Stimulated activated naive CD8-positive, alpha-beta T cell treated with anti-CD3 and anti-CD28 coated beads, Interleukin-15, Interleukin-2, amounts not matched to agents 100 ng/mL and 50 ng/mL, for 24 hours (primary cell): Measurements from ENCODE around the gene PCDHB11.
"Not testable (repeated sequence)": the region's sequence is repeated elsewhere in the genome, so short reads cannot be mapped to it uniquely, and the experiment has no call there.

ENCODE experiments used
- H3K27ac Mint-ChIP-seq: one replicate; pipeline ENCODE4 v1.8.0; 2021; ENCODE audit warnings: mild to moderate bottlenecking, mixed read lengths
- H3K27me3 Mint-ChIP-seq: one replicate; pipeline ENCODE4 v1.8.0; 2021; ENCODE audit warnings: mixed read lengths
- H3K36me3 Mint-ChIP-seq: one replicate; pipeline ENCODE4 v1.8.0; 2021; ENCODE audit warnings: low read depth, mixed read lengths
- H3K4me1 Mint-ChIP-seq: one replicate; pipeline ENCODE4 v1.8.0; 2021; ENCODE audit warnings: low read depth, mixed read lengths
- H3K4me3 Mint-ChIP-seq: one replicate; pipeline ENCODE4 v1.8.0; 2021; ENCODE audit warnings: mild to moderate bottlenecking, mixed read lengths
- H3K9me3 Mint-ChIP-seq: one replicate; pipeline ENCODE4 v1.8.0; 2021; ENCODE audit warnings: mixed read lengths

Gene PCDHB11

DNA sequence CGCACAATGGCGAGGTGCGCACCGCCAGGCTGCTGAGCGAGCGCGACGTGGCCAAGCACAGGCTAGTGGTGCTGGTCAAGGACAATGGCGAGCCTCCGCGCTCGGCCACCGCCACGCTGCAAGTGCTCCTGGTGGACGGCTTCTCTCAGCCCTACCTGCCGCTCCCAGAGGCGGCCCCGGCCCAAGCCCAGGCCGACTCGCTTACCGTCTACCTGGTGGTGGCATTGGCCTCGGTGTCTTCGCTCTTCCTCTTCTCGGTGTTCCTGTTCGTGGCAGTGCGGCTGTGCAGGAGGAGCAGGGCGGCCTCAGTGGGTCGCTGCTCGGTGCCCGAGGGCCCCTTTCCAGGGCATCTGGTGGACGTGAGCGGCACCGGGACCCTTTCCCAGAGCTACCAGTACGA, 48.0 kb downstream of the PCDHB11 start:
- Mint-ChIP-seq H3K27me3 (peaks cover 33% of the 10 kb centered on the region), H3K36me3 (peaks cover 22% of the 10 kb centered on the region), H3K9me3 (peaks cover 45% of the 10 kb centered on the region)
- not testable (repeated sequence) for H3K4me1 Mint-ChIP-seq, H3K27ac Mint-ChIP-seq, H3K4me3 Mint-ChIP-seq

DNA sequence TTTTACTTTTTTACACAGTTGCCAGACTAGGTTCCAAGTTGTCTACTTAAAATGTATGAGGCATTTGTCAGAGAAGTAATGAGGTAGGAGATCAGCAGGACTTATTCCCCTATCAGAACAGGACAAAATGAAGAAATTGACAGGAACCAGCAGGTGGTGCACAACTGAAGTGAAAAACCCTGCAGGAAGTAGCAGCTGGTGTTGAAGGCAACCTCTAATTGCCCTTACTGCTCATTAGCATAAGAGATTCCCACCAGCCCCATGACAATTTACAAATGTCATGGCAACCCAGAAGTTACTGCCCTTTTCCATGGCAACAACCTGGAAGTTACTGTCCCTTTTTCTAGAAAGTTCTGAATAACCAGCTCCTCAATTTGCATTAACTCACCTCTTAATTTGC, 51.1 kb downstream of the PCDHB11 start:
- peaks cover 7% of the 10 kb centered on the region for H3K27me3 Mint-ChIP-seq

More for the DNA sequence above, 51.1 kb downstream of the PCDHB11 start:
- Mint-ChIP-seq H3K27ac (no peak overlapping the region), H3K4me1 (no peaks in the 10 kb centered on the region), H3K9me3 (peaks cover 52% of the 10 kb centered on the region), H3K4me3 (no peak overlapping the region), H3K36me3 (peaks cover 20% of the 10 kb centered on the region)
